HS-5 (cell line): Measurements from ENCODE around the gene RBM14.
"Not testable (repeated sequence)": the region's sequence is repeated elsewhere in the genome, so short reads cannot be mapped to it uniquely, and the experiment has no call there.

ENCODE experiments used
- DNase-seq: peaks from one replicate; pipeline ENCODE4 v3.0.0-alpha.2; 2012; ENCODE audit warnings: low read depth

The RBM14 gene

GRCh38 chr11:66616379-66617154, at the start of gene RBM14:
Gene RBM14, plus strand, starts transcription at chr11:66616630. Its CDS starts 91 bp downstream, at chr11:66616721.
- DNase-seq = peak; percentile 97

- no peak for DNase-seq
These were observed 48.7 kb upstream of the RBM14 start for GRCh38 chr11:66567787-66568123.

GRCh38 chr11:66568124-66568916, 48.1 kb upstream of the RBM14 start, which contains the start of gene CTSF:
Gene CTSF, minus strand, starts transcription at chr11:66568606. Its CDS starts 120 bp downstream, at chr11:66568486.
- DNase-seq = peak; percentile 36

- DNase-seq = no peak
These were observed 47.4 kb upstream of the RBM14 start for GRCh38 chr11:66569076-66569475.

- DNase-seq = no peak
These were observed 46.2 kb upstream of the RBM14 start for GRCh38 chr11:66570079-66570849.

- no peak for DNase-seq
These were observed 45.6 kb upstream of the RBM14 start for GRCh38 chr11:66570850-66571180.

- no peak for DNase-seq
These were observed 37.3 kb upstream of the RBM14 start for GRCh38 chr11:66579017-66579606.

GRCh38 chr11:66580803-66581202, 35.6 kb upstream of the RBM14 start:
- DNase-seq = no peak

- DNase-seq = no peak
These were observed 35.2 kb upstream of the RBM14 start for GRCh38 chr11:66581261-66581660.

GRCh38 chr11:66582565-66583147, 33.8 kb upstream of the RBM14 start:
- DNase-seq = not testable (repeated sequence)

- DNase-seq = not testable (repeated sequence)
These were observed 31.0 kb upstream of the RBM14 start for GRCh38 chr11:66585447-66585846.

- no peak for DNase-seq
These were observed 30.3 kb upstream of the RBM14 start for GRCh38 chr11:66586136-66586535.

- DNase-seq = not testable (repeated sequence)
These were observed 27.1 kb upstream of the RBM14 start for GRCh38 chr11:66589315-66589714.

GRCh38 chr11:66589996-66590675, 26.3 kb upstream of the RBM14 start:
- no peak for DNase-seq

GRCh38 chr11:66591175-66591574, 25.3 kb upstream of the RBM14 start:
- DNase-seq = no peak

GRCh38 chr11:66592457-66593302, 23.8 kb upstream of the RBM14 start, which contains the start of the genes CCDC87 and CCS:
Gene CCDC87, minus strand, starts transcription at chr11:66593063. Its CDS starts 48 bp downstream, at chr11:66593015.
Gene CCS, plus strand, starts transcription at chr11:66593185. Its CDS starts 77 bp downstream, at chr11:66593262.
- peak; percentile 67 for DNase-seq

- DNase-seq = no peak
These were observed 23.2 kb upstream of the RBM14 start for GRCh38 chr11:66593303-66593635.

- DNase-seq = no peak
These were observed 22.8 kb upstream of the RBM14 start for GRCh38 chr11:66593650-66594049.

- DNase-seq = no peak
These were observed 21.1 kb upstream of the RBM14 start for GRCh38 chr11:66595245-66595904.

GRCh38 chr11:66598993-66599392, 17.4 kb upstream of the RBM14 start:
- no peak for DNase-seq
